ENCODE data around the gene CLIP2.

CLIP2 gene

DNA sequence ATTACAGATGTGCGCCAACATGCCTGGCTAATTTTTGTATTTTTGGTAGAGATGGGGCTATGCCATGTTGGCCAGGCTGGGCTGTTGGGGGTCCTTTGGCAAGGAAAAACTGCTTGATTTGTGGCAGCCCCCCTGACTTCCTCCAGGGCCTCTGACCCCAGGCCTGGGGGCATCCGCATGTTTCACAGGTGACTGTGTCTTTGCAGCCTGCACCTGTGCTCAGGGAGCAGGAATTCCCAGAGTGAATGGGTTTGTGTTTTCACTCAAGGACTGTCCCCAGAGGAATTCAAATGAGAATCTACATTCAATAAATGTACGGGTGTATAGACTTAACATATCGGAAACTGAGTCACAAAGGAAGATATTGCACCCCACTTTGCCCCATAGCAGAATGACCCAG lies 11.6 kb upstream of the CLIP2 start:
- H3K9me3 Mint-ChIP-seq, result no peaks in the 10 kb centered on the region

DNA sequence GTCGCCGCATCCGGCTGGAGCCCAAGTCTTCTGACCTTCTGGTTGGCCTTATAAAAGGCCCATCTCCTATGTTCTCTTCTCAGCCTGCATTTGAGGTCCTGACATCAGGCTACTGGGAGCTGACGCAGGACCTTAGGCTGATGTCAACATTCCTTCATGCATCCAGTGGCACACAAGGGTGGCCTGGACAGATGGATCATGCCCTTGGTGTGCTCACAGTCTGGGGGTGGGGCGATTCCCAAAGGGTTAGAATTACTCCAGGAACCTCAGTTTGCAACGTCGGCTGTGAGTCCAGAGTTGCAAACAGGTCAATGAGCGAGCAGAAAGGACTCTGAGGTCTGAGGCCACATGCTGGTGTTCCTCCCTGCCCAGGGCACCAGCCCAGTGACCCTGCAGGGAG lies 8.2 kb upstream of the CLIP2 start:
- no peak for DNase-seq
- no peak overlapping the region for H3K4me3 Mint-ChIP-seq
- H3K27me3 Mint-ChIP-seq (ENCODE audit: low read depth, poor library complexity), result peaks cover 18% of the 10 kb centered on the region
- H3K9me3 Mint-ChIP-seq, result no peaks in the 10 kb centered on the region
- H3K27ac Mint-ChIP-seq, result no peak overlapping the region
- H3K36me3 Mint-ChIP-seq (ENCODE audit: low read depth), result no peaks in the 10 kb centered on the region
- TF ChIP-seq, protein P1, sequence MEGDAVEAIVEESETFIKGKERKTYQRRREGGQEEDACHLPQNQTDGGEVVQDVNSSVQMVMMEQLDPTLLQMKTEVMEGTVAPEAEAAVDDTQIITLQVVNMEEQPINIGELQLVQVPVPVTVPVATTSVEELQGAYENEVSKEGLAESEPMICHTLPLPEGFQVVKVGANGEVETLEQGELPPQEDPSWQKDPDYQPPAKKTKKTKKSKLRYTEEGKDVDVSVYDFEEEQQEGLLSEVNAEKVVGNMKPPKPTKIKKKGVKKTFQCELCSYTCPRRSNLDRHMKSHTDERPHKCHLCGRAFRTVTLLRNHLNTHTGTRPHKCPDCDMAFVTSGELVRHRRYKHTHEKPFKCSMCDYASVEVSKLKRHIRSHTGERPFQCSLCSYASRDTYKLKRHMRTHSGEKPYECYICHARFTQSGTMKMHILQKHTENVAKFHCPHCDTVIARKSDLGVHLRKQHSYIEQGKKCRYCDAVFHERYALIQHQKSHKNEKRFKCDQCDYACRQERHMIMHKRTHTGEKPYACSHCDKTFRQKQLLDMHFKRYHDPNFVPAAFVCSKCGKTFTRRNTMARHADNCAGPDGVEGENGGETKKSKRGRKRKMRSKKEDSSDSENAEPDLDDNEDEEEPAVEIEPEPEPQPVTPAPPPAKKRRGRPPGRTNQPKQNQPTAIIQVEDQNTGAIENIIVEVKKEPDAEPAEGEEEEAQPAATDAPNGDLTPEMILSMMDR (IDR thresholded peaks at IDR 0.05), result no peak
- peaks cover 29% of the 10 kb centered on the region for H3K4me1 Mint-ChIP-seq

More for the DNA sequence above, 11.6 kb upstream of the CLIP2 start:
- peaks cover 5% of the 10 kb centered on the region for H3K27me3 Mint-ChIP-seq (ENCODE audit: low read depth, poor library complexity)
- no peaks in the 10 kb centered on the region for H3K36me3 Mint-ChIP-seq (ENCODE audit: low read depth)
- peaks cover 40% of the 10 kb centered on the region for H3K4me1 Mint-ChIP-seq
- no peak overlapping the region for H3K27ac Mint-ChIP-seq
- DNase-seq, result no peak
- TF ChIP-seq, protein P1 (IDR thresholded peaks at IDR 0.05), result no peak
- no peak overlapping the region for H3K4me3 Mint-ChIP-seq

DNA sequence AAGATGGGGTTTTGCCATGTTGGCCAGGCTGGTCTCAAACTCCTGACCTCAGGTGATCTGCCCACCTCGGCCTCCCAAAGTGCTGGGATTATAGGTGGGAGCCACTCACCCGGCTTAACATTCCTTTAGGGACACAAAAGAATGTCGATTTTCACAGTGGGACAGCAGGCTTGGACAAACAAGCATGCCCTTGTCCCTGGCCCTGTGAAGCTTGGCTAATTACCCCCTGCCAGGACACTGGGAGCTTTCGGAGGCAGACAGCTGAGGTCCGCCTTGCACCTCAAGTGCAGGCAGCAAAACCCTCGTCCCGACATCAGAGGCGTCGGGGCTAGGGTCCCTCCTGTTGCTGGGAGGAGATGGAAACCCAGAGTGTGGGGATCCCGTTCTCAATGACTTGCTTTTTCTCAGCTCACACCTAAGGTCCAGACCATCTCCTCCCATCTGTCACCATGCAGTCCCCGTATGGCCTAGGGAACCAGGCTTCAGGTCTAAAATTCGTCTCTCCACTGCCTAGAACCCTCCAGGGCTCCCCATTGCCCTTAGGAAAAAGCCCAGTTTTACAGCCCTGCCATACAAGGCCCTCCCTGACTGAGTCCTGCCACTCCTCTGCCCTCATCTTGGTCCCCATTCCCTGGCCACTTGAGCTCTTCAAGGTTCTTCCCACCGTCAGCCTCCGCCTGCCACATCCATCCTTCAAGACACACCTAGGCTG lies 6.3 kb upstream of the CLIP2 start:
- H3K27me3 Mint-ChIP-seq (ENCODE audit: low read depth, poor library complexity), result peaks cover 22% of the 10 kb centered on the region
- TF ChIP-seq, protein P1 (IDR thresholded peaks at IDR 0.05), result no peak
- H3K27ac Mint-ChIP-seq, result peak overlapping the region; percentile 68
- no peak for DNase-seq
- H3K4me1 Mint-ChIP-seq, result peaks cover 30% of the 10 kb centered on the region
- H3K4me3 Mint-ChIP-seq, result no peak overlapping the region
- H3K9me3 Mint-ChIP-seq, result no peaks in the 10 kb centered on the region
- H3K36me3 Mint-ChIP-seq (ENCODE audit: low read depth), result no peaks in the 10 kb centered on the region

DNA sequence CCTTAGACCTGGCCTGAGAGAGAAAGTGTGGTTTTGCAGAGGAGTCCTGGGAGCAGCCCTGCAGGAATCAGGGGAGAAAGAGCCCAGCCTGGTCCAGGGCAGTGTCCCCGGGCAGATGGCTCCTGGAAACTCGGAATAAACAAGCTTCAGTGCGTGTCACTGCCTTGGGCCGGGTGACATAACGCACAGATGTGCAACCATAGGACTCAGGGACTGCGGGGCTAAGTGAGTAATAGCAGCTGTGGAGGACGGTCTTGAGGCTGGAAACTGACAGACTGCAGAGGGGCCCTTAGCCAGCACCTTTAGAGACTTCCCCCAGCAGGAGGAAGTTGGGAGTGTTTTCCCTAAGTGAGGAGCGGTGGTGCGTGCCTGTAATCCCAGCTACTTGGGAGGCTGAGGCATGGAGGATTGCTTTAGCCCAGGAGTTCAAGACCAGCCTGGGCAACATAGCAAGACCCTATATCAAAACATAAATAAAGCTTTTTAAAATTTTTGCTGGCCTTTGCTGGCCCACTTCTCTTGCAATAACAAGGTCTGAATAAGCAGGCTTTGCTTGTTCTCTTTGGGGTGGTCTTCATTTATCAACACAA lies 5.3 kb upstream of the CLIP2 start:
- H3K36me3 Mint-ChIP-seq (ENCODE audit: low read depth), result no peaks in the 10 kb centered on the region
- TF ChIP-seq, protein P1 (IDR thresholded peaks at IDR 0.05), result no peak
- H3K4me1 Mint-ChIP-seq, result peaks cover 36% of the 10 kb centered on the region
- peaks cover 26% of the 10 kb centered on the region for H3K27me3 Mint-ChIP-seq (ENCODE audit: low read depth, poor library complexity)
- no peak overlapping the region for H3K27ac Mint-ChIP-seq
- no peak overlapping the region for H3K4me3 Mint-ChIP-seq
- no peaks in the 10 kb centered on the region for H3K9me3 Mint-ChIP-seq
- DNase-seq, result no peak

DNA sequence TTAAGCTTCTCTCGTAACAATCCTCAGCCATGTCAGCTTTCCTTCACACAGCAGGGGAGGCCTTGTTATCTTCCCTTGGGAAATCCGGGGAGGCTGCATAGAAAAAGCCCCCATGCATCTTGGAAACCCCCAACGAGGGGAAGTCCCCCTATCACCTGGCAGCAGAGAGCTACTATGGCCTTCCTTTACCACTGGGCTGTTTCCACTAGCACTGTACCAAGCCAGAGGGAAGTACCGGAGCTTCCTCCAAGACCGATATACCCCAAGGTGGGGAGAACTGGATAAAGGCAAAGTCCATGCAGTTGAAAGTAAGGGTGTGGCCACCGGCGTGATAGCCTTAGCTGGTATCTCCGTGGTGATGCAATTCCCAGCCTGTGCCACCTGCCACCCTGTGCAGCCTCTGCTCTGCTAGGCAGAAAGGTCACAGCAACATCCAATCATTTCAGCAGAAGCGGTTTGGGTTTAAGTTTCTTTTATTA lies 4.4 kb upstream of the CLIP2 start:
- Mint-ChIP-seq H3K27ac (no peak overlapping the region), H3K4me3 (no peak overlapping the region), H3K4me1 (peaks cover 32% of the 10 kb centered on the region), H3K36me3 (ENCODE audit: low read depth) (no peaks in the 10 kb centered on the region), H3K27me3 (ENCODE audit: low read depth, poor library complexity) (peaks cover 26% of the 10 kb centered on the region), H3K9me3 (no peaks in the 10 kb centered on the region)
- DNase-seq, result no peak
- TF ChIP-seq, protein P1 (IDR thresholded peaks at IDR 0.05), result no peak

DNA sequence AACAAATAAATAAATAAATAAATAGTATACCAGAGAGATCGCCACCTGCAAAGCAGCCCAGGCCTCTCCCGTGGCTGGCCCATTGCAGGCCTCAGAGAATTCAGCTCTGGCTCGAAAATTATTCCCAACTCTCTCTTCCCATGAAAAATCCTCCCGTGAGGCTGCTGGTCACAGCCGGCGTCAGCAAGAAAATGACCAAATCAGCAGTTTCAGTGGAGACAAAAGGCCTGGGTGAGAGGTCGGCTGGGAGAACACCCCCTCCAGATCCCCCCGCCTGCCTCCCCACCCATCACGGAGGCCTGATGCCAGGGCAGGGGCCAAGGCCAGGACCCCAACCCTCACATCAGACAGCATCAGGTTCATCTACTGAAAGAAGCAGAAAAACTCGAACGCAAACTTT lies 3.1 kb upstream of the CLIP2 start:
- no peak for DNase-seq
- Mint-ChIP-seq H3K36me3 (ENCODE audit: low read depth) (no peaks in the 10 kb centered on the region), H3K27me3 (ENCODE audit: low read depth, poor library complexity) (peaks cover 30% of the 10 kb centered on the region), H3K9me3 (no peaks in the 10 kb centered on the region), H3K4me3 (no peak overlapping the region), H3K27ac (no peak overlapping the region), H3K4me1 (peaks cover 26% of the 10 kb centered on the region)
- TF ChIP-seq, protein P1 (IDR thresholded peaks at IDR 0.05), result no peak
